K562 (cell line): ENCODE data around the gene DOCK7. TPM values are rescaled to one million over a fixed set of nuclear protein-coding genes. Genes with fewer than 3 reads are reported as not detected.

ENCODE experiments used
- ATAC-seq: fragments of 200-7000 bp; cut with Tn5 transposase; 3 replicates; pipeline ENCODE4 v1.9.1; 2020; ENCODE audit warnings: moderate library complexity
- BruUV-seq: library from RNA; stranded (reverse); fragments of 400-500 nt; replicated peaks from 2 replicates; lab custom pipeline; 2021; lab: Mats Ljungman, UMichigan
- CTCF ChIA-PET: fragments of 300-600 bp; formaldehyde crosslinking; extraction: SDS; loops from one replicate; lab custom pipeline; 2021; ENCODE audit warnings: low intra/inter-chr PET ratio; lab: Yijun Ruan, JAX
- POLR2A ChIA-PET: fragments of 300-600, 350-650 bp; sonication (Branson Sonifier 250); formaldehyde crosslinking; extraction: SDS; loops from one replicate; lab custom pipeline; 2021; ENCODE audit warnings: antibody characterized with exemption, inconsistent platforms; lab: Yijun Ruan, JAX
- DNase-seq, 4 experiments: peaks; one replicate each; pipeline versions ENCODE4 v3.0.0 to v3.0.0-alpha.2; 2011 to 2018; ENCODE audit warnings: low spot score in 3 of 4, mixed read lengths in 3 of 4; ENCODE audit errors: extremely low read depth in 1 of 4
- FAIRE-seq: peaks from 2 replicates; lab custom pipeline; 2011; peaks lifted over from hg19 to GRCh38; lab: Jason Lieb, UNC
- H2AFZ ChIP-seq: 2 replicates; pipeline ENCODE4 v1.6.0; 2011; ENCODE audit warnings: low read depth, low read length, control low read depth, inconsistent platforms
- H3K27ac ChIP-seq: fragments of 200-600 bp; 3 replicates; pipeline ENCODE4 v1.8.0; 2011; ENCODE audit warnings: low read depth, mild to moderate bottlenecking, control low read depth, inconsistent platforms, low read length, moderate library complexity, mixed read lengths; ENCODE audit errors: extremely low read depth
- H3K27me3 ChIP-seq, 2 experiments: fragments of 300-600 bp in 1 of 2; 2 replicates in 1 of 2; 3 replicates in 1 of 2; pipeline versions ENCODE4 v1.6.0 to v1.8.0; 2011; ENCODE audit warnings: inconsistent platforms in 2 of 2, low read length in 2 of 2, mild to moderate bottlenecking in 1 of 2, mixed read lengths in 1 of 2, moderate library complexity in 1 of 2; ENCODE audit not compliant: control insufficient read depth in 2 of 2, insufficient read depth in 2 of 2
- H3K36me3 ChIP-seq: fragments of 300-600 bp; 3 replicates; pipeline ENCODE4 v1.8.0; 2011; ENCODE audit warnings: mild to moderate bottlenecking, low read length, inconsistent platforms; ENCODE audit not compliant: control insufficient read depth, insufficient read depth
- H3K4me1 ChIP-seq, 2 experiments: fragments of 200-600 bp in 1 of 2; replicated peaks in 1 of 2; 2 replicates in 1 of 2; 3 replicates in 1 of 2; pipeline versions ENCODE4 v1.5.1 to v1.8.0; 2011; ENCODE audit warnings: inconsistent platforms in 2 of 2, low read length in 2 of 2, mild to moderate bottlenecking in 1 of 2, mixed read lengths in 1 of 2, moderate library complexity in 1 of 2; ENCODE audit not compliant: control insufficient read depth in 2 of 2, insufficient read depth in 2 of 2
- H3K4me2 ChIP-seq: 2 replicates; pipeline ENCODE4 v1.6.1; 2011; ENCODE audit warnings: low read length, control low read depth, inconsistent platforms, mixed read lengths; ENCODE audit not compliant: insufficient read depth
- H3K4me3 ChIP-seq: fragments of 200-600 bp; sonication (generic), shearing (Covaris generic); 2 replicates; pipeline ENCODE4 v1.5.1; 2016; ENCODE audit warnings: control low read depth, inconsistent platforms
- H3K79me2 ChIP-seq: fragments of 200-600 bp; 3 replicates; pipeline ENCODE4 v1.8.0; 2011; ENCODE audit warnings: low read length, inconsistent platforms; ENCODE audit not compliant: control insufficient read depth, insufficient read depth
- H3K9ac ChIP-seq, 2 experiments: 2 replicates each; pipeline versions ENCODE4 v1.6.0 to v1.6.1; 2011; ENCODE audit warnings: low read depth in 2 of 2, low read length in 2 of 2, control low read depth in 1 of 2, inconsistent platforms in 1 of 2, mild to moderate bottlenecking in 1 of 2, mixed read lengths in 1 of 2; ENCODE audit not compliant: insufficient read depth in 1 of 2
- H3K9me1 ChIP-seq: one replicate; pipeline ENCODE4 v1.6.0; 2011; ENCODE audit warnings: inconsistent platforms, mild to moderate bottlenecking, low read length, moderate library complexity; ENCODE audit not compliant: control insufficient read depth, insufficient read depth
- H3K9me3 ChIP-seq: replicated peaks from 2 replicates; pipeline ENCODE4 v1.5.1; 2011; ENCODE audit warnings: low read depth, low read length, inconsistent platforms; ENCODE audit not compliant: control insufficient read depth, insufficient read depth
- H4K20me1 ChIP-seq: replicated peaks from 2 replicates; pipeline ENCODE4 v1.6.1; 2011; ENCODE audit warnings: low read length, inconsistent platforms, mixed read lengths; ENCODE audit not compliant: control insufficient read depth, insufficient read depth
- E2F4 ChIP-seq: sonication (generic); formaldehyde crosslinking; IDR thresholded peaks from 2 replicates; pipeline ENCODE4 v1.8.0; 2022; ENCODE audit warnings: mild to moderate bottlenecking, low read depth, missing genetic modification reagents
- EGR1 ChIP-seq: fragments of 450-650 bp; conservative IDR thresholded peaks from 2 replicates; pipeline ENCODE4 v1.6.1; 2017; ENCODE audit warnings: mild to moderate bottlenecking
- ELF2 ChIP-seq: fragments of 250-450 bp; sonication (Bioruptor Pico); IDR thresholded peaks from 2 replicates; pipeline ENCODE4 v1.5.0; 2021; ENCODE audit warnings: mild to moderate bottlenecking
- EWSR1 ChIP-seq: fragments of 450-650 bp; IDR thresholded peaks from 2 replicates; pipeline ENCODE4 v1.6.1; 2018; ENCODE audit warnings: borderline replicate concordance, mild to moderate bottlenecking, low read depth, moderate library complexity; ENCODE audit not compliant: partially characterized antibody
- ZBTB17 ChIP-seq: fragments of 450-650 bp; formaldehyde crosslinking; IDR thresholded peaks from 2 replicates; pipeline ENCODE4 v1.4.0; 2020; ENCODE audit warnings: mild to moderate bottlenecking
- ZNF318 ChIP-seq, 2 experiments: fragments of 450-650 bp; IDR thresholded peaks; 2 replicates each; pipeline ENCODE4 v1.6.1; 2016; ENCODE audit warnings: mild to moderate bottlenecking in 2 of 2, borderline replicate concordance in 1 of 2, low read depth in 1 of 2, moderate library complexity in 1 of 2
- WGBS: fragments of 100-300 bp; shearing (Covaris generic); methylation state at CpG from one replicate; pipeline ENCODE4 v1.1.6; 2016; ENCODE audit warnings: low coverage, mixed read lengths; ENCODE audit not compliant: insufficient coverage; ENCODE audit errors: missing lambda C conversion rate; 5-methylcytosine and 5-hydroxymethylcytosine counted together
- in situ Hi-C: fragments of 300-500 bp; cut with MboI; formaldehyde crosslinking; loops from 4 replicates; pipeline ENCODE4 v1.15.0; 2018; ENCODE audit warnings: inconsistent platforms, mixed read lengths
- intact Hi-C: fragments of 100-400 bp; cut with micrococcal nuclease; formaldehyde crosslinking; loops from 2 replicates; pipeline ENCODE4 v1.14.2; 2022
- polyA plus RNA-seq, 8 experiments: library from polyadenylated mRNA; depleted of rRNA in 4 of 8; stranded (reverse) in 5 of 8; unstranded in 3 of 8; fragments of >200 nt; fragmentation: Nextera tagmentation in 2 of 8; fragmentation: Illumina TruSeq in 1 of 8; extraction: Ambion mirVana in 2 of 8; extraction: Trizol in 1 of 8; gene quantifications; 2 replicates each; pipeline versions ENCODE4 v1.2.1 to v1.2.3, GENCODE V29; 2011 to 2014; ENCODE audit warnings: inconsistent platforms in 1 of 8, missing spikeins in 1 of 8
- total RNA-seq, 7 experiments: library from RNA; depleted of rRNA in 6 of 7; stranded (reverse); fragments of >200 nt in 6 of 7; fragmentation: Illumina TruSeq in 2 of 7; extraction: Trizol in 2 of 7; gene quantifications; 2 replicates each; pipeline versions ENCODE4 v1.2.1 to v1.2.3, GENCODE V29; 2011 to 2021; ENCODE audit warnings: low replicate concordance in 1 of 7
- TF ChIP-seq, protein P1 (sequence below): sonication (generic); formaldehyde crosslinking; IDR thresholded peaks from 2 replicates; pipeline ENCODE4 v1.8.0; 2022; ENCODE audit warnings: missing genetic modification reagents, mild to moderate bottlenecking, moderate library complexity, borderline replicate concordance
- TF ChIP-seq, protein P2 (sequence below): sonication (generic); formaldehyde crosslinking; IDR thresholded peaks from 2 replicates; pipeline ENCODE4 v1.8.0; 2022; ENCODE audit warnings: missing genetic modification reagents, mild to moderate bottlenecking, borderline replicate concordance

The DOCK7 gene
- total and polyA plus RNA-seq, 9 of the 15 experiments (the other 6 are each of a cell fraction or from before 2014, with no cell fraction given) = 4.9 to 35.1 (median 12.6) TPM

DNA sequence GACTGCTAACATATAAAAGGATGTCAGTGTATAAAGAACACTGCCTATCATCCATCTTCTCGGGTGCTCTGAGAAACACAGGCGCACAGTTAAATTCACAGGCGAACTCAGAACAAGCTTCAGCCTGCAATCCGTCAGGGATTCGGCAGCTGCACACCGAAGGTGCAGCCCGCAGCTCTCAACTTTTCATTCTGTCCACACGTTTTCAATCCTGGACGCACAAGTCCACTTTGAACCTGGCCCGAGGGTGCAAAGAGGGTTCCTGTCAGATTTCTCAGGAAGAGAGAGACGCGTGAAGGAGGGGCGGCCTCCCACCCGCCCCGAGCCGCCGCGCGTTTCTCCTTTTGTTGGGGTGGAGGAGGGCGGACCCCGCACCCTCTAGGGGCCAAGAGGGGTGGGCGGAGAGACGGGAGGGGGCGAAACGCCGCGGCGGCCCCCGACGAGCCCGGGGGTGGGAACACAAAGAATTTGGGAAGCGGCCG is 724 bp downstream of the DOCK7 start:
- FAIRE-seq (no peak), DNase-seq (peak in 3 of 4 experiments; percentile 45 to 50 (median 49)), ATAC-seq (peak; percentile 49)
- Histone ChIP-seq H3K27me3 (no peaks in the 10 kb centered on the region), H3K36me3 (no peaks in the 10 kb centered on the region), H3K27ac (peak overlapping the region; percentile 78), H3K4me2 (peak overlapping the region; percentile 79), H3K9me1 (no peaks in the 10 kb centered on the region), H3K9ac (peak overlapping the region; percentile 73 to 81), H3K79me2 (peaks cover 16% of the 10 kb centered on the region; the same call in 2 of the 3 replicates), H4K20me1 (no peaks in the 10 kb centered on the region), H3K4me1 (peaks cover 23 to 32% of the 10 kb centered on the region in 2 experiments; a peak in 4 of 5 replicates), H3K9me3 (no peaks in the 10 kb centered on the region), H2AFZ (peak overlapping the region; percentile 98), H3K4me3 (peak overlapping the region; percentile 76)
- POLR2A ChIA-PET = no interaction called here
- no TSS peak for BruUV-seq
- CTCF ChIA-PET = no interaction called here
- in situ Hi-C loops = no loop called here
- 2% methylated on average over 14 of the region's 33 CpGs for WGBS
- intact Hi-C loops = loop anchor here (10.0 kb wide), 1 partner anchor 47 kb away; no protein-coding TSS in a partner anchor
- TF ChIP-seq ZNF318 (IDR thresholded peaks at IDR 0.05; ENCODE audit: borderline replicate concordance in 1 of 2, low read depth in 1 of 2) (no peak), EWSR1 (no peak), ZBTB17 (CRISPR knock-in tag) (no peak), E2F4 (CRISPR knock-in tag) (no peak), EGR1 (0 out of 2 replicates have a peak, but pooled peaks have one; percentile 13), ELF2 (no peak)
- TF ChIP-seq, protein P1, sequence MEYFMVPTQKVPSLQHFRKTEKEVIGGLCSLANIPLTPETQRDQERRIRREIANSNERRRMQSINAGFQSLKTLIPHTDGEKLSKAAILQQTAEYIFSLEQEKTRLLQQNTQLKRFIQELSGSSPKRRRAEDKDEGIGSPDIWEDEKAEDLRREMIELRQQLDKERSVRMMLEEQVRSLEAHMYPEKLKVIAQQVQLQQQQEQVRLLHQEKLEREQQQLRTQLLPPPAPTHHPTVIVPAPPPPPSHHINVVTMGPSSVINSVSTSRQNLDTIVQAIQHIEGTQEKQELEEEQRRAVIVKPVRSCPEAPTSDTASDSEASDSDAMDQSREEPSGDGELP = peak; percentile 28; the same call in 1 of the 2 replicates
- TF ChIP-seq, protein P2, sequence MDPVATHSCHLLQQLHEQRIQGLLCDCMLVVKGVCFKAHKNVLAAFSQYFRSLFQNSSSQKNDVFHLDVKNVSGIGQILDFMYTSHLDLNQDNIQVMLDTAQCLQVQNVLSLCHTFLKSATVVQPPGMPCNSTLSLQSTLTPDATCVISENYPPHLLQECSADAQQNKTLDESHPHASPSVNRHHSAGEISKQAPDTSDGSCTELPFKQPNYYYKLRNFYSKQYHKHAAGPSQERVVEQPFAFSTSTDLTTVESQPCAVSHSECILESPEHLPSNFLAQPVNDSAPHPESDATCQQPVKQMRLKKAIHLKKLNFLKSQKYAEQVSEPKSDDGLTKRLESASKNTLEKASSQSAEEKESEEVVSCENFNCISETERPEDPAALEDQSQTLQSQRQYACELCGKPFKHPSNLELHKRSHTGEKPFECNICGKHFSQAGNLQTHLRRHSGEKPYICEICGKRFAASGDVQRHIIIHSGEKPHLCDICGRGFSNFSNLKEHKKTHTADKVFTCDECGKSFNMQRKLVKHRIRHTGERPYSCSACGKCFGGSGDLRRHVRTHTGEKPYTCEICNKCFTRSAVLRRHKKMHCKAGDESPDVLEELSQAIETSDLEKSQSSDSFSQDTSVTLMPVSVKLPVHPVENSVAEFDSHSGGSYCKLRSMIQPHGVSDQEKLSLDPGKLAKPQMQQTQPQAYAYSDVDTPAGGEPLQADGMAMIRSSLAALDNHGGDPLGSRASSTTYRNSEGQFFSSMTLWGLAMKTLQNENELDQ (CRISPR knock-in tag) = no peak
